GM18508 (cell line): ENCODE data around the gene PRSS53.
"Not testable (repeated sequence)": the region's sequence is repeated elsewhere in the genome, so short reads cannot be mapped to it uniquely, and the experiment has no call there.

Experiments
- ATAC-seq: cut with Tn5 transposase; IDR thresholded peaks from one replicate; pipeline ENCODE4 v1.9.1; 2021; ENCODE audit warnings: moderate number of reproducible peaks; ENCODE audit not compliant: insufficient read depth, unreplicated experiment

Gene PRSS53

DNA sequence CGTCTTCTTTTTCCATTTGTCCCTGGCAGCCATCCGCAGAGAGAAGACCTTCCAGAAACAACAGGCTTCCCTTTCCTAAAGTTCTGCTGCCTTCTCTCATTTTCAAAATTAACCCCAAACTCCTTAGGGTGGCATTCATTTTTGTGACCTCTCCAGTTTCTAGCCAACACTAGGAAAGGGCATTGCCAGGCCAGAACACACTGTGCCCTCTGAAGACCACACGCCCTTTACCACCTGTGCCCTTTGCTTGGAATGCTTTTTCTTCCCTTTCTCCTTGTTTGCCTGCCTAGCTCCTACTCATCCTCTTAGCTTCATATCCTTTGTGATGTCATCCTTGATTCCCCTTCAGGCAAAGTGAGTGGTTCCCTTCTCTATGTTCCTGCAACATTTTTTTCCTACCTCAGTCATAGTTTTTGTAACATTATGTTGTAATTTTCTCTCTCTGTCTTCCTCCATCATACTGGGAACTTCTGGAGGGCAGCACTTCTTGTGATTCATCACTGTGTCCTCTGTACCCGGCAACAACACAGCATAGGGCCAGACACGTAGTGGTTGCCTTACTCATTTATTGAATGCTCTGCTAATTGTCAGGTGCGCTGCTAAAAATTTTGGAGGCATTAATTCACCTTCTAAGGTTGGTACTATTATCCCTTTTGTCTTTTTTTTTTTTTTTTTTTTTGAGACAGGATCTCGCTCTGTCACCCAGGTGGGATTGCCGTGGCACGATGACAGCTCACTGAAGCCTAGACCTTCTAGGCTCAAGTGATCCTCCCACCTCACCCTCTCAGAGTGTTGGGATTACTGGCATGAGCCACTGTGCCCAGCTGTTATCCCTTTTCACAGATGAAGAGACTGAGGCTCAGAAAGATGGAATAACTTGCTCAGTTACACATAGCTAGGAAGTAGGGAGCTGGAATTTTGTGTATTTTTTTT is 29.7 kb upstream of the PRSS53 start:
- ATAC-seq: no peak

- ATAC-seq: peak; percentile 54
These were observed 28.9 kb upstream of the PRSS53 start, which contains the start of gene KAT8 for GRCh38 chr16:31117384-31118222. Gene KAT8 (plus strand): TSS chr16:31117664. CDS start chr16:31117682, 18 bp downstream.

DNA sequence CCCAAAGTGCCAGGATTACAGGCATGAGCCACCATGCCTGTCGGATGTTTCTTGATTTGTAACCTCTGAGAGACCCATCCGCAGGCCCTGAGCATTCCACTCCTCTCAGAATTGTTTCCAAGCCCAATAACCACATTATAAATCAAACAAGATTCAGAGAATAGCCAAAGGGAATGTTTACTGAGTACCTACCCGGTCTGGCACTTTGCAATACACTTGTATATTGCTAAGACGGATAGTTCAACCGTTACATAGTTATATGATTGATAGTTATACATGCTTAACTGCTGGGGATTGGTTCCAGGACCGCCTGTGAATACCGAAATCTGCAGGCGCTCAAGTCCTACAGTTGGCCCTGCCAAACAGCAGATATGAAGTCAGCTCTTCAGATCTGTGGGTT is 25.7 kb upstream of the PRSS53 start:
- no peak for ATAC-seq

DNA sequence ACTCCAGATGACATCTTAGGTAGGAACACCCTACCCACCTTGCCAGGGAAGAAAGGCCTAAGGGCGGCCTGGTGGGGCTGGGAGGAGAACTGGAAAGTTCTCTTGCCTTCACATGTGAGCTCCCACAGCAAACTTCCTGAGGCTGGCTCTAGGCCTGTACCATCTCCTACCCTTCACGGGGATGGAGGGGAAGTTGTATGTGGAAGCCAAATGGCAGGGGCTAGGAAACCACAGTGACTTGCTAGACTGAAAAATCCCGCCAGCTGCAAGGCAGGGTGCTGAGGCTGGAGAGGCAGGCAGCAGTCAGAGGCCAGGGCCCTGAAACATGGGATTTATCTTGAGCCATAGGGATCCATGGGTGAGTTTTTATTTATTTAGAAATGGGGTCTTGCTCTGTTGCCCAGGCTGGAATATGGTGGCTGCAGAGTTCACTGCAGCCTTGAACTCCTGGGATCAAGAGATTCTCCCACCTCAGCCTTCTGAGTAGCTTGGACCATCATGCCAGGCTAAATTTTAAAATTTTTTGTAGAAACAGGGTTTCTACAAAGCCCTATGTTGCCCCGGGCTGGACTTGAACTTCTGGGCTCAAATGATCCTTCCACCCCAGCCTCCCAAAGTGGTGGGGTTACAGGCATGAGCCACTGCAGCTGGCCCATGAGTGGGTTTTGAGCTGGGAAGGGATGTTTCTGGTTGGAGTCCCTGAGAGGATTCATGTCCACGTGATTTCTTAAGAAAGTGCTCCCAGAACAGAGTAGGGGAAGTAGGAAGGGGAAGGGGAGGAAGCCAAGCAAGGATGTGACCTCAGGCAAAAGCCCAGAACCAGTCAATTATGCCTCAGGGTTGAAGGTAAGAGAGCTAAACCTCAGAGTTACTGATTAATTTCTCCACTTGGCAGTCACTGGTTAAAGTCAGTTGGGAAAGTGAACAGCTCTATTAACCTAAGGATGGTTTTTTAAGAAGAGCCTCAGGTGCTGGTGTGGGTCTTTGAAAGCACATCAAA is 24.7 kb upstream of the PRSS53 start:
- ATAC-seq: no peak

GRCh38 chr16:31112711-31113110 is 24.0 kb upstream of the PRSS53 start:
- ATAC-seq: no peak

DNA sequence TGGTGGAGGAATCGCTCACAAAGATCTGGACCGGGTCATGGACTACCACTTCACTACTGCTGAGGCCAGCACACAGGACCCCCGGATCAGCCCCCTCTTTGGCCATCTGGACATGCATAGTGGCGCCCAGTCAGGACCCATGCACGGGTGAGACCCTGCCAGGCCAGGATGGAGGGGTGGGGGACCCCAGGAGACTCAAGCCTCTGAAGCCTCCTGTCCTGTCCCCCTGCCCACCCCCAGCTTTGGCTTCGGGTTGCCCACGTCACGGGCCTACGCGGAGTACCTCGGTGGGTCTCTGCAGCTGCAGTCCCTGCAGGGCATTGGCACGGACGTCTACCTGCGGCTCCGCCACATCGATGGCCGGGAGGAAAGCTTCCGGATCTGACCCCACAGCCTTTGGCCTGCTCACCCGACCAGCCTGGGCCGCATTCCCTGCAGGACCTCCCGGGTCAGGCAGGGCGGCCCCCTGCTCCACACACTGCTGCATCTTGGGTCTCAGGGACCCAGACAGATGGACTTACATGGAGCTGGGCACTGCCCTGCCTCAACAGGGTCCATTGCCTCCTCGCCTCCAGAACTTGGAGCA is 23.2 kb upstream of the PRSS53 start:
- ATAC-seq: no peak

DNA sequence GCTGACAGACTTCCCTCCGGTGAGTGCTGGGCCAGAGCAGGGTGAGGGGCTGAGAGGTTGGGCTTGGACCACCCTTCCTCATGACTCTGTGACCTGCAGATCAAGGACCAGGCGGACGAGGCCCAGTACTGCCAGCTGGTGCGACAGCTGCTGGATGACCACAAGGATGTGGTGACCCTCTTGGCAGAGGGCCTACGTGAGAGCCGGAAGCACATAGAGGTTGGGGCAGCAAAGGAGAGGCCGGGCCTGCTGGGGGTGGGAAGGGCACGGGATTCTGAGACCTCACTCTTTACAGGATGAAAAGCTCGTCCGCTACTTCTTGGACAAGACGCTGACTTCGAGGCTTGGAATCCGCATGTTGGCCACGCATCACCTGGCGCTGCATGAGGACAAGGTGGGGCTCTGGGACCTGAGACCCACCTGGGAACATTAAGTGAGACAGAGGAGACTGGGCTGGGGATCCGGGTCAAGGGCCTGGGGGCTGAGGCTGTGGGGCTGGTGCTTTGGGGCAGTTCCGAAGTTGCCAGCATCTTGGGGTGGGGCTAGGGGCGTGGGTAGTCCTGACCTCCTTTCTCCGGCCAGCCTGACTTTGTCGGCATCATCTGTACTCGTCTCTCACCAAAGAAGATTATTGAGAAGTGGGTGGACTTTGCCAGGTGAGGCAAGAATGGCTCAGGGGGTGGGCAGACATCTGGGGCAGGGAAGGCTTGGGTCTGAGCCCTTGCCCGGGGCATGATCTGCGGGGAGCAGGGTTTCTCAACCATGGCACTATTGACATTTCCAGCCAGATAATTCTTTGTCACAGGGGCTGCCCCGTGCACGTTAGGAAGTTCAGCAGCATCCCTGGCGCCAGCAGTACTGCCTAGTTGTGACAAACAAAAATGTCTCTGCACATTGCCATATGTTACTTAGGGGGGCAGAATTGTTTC is 21.6 kb upstream of the PRSS53 start:
- no peak for ATAC-seq

GRCh38 chr16:31109622-31110021 is 20.9 kb upstream of the PRSS53 start:
- ATAC-seq: no peak

DNA sequence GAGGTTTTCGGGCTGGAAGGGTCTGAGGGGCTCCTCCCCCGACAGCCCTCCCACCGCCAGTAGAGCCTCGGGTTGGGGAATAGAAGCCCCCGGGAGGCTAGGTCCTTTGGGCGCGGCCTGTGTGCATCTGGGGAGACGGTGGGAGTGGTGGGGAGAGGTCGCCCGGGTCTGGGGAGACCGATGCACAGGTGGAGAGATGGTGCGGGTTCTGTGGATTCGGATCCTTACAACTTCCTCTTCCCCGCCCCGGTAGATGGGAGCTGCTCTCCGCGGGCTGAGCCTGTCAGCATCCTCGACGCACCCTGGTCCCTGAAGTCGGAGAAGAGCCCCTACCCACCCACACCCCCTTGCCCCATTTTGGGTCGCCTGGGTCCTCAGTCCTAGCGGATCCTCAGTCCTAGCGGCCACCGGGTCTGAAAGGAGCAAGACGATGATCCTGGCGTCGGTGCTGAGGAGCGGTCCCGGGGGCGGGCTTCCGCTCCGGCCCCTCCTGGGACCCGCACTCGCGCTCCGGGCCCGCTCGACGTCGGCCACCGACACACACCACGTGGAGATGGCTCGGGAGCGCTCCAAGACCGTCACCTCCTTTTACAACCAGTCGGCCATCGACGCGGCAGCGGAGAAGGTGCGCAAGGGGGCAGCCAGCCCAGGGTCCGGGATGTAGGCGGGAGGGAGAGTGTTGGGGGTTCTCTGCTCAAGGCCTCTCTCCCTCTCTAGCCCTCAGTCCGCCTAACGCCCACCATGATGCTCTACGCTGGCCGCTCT is 20.2 kb upstream of the PRSS53 start:
- ATAC-seq: no peak

DNA sequence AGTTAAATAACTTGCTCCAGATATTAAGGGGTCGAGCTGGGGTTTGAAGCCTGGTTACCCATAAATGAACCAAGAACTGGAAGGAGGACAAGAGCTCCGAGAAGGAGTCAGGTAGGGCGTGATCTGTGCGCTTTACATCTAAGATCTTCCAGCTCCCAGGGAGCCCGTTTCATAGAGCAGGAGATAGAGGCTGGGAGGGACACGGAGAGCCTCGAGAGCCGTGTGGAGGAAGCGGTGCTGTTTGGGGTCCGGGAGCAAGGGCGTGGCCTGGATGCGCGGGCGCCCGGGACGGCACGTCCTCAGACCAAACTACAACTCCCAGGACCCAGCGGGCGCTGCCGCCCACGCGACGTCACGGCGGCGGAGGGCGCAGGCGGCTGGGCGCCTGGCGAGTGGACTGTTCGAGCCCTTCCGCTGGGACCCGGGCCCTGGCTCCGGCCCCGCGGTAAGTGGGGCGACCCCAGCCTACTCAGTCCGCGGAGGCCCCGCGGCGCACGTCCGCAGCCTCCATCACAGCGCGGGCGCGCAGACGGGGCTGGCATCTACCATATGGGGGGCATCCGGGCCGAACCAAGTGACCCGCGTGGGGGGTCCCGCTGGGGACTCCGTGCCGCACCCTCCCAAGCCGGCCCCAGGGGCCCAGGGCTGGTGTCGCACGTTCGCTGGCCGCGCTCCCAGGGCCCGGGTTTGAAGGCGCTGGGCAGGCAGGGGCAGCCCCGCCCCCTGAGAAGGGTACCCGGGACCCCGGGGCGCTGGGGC is 19.5 kb upstream of the PRSS53 start, which contains the start of gene BCKDK:
Gene BCKDK (plus strand): TSS at position 352 of the 759 bp plus-strand sequence. CDS start 838 bp downstream, outside the sequence.
- ATAC-seq: peak; percentile 48

- ATAC-seq: peak; percentile 56
These were observed 18.7 kb upstream of the PRSS53 start for GRCh38 chr16:31107465-31107867.

DNA sequence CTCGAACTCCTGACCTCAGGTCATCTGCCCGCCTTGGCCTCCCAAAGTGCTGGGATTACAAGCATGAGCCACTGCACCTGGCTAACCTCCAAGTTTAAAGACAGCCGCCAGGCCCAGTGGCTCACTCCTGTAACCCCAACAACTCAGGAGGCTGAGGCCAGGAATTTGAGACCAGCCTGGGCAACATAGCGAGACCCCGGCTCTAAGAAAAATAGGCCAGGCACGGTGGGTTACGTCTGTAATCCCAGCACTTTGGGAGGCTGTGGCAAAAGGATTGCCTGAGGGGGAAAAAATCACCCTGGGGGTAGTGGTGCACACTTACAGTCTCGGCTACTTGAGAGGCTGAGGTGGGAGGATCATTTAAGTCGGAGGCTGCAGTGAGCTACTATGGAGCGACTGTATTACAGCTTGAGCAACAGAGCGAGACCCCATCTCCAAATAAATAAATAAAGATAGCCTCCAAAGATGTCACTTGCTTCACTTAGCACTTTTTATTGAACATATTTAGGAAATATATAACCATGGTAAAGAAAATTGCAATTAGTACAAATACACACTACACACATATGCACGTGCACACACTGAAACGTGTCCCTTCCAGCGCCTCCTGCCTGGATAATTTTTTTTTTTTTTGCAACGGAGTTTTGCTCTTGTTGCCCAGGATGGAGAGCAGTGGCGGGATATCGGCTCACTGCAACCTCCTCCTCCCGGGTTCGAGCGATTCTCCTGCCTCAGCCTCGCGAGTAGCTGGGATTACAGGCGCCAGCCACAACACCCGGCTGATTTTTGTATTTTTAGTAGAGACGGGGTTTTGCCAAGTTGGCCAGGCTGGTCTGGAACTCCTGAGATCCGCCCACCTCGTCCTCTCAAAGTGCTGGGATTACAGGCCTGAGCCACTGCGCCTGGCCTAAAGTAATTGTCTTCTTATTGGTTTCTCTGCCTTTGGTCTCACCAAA is 18.0 kb upstream of the PRSS53 start:
- ATAC-seq: no peak

DNA sequence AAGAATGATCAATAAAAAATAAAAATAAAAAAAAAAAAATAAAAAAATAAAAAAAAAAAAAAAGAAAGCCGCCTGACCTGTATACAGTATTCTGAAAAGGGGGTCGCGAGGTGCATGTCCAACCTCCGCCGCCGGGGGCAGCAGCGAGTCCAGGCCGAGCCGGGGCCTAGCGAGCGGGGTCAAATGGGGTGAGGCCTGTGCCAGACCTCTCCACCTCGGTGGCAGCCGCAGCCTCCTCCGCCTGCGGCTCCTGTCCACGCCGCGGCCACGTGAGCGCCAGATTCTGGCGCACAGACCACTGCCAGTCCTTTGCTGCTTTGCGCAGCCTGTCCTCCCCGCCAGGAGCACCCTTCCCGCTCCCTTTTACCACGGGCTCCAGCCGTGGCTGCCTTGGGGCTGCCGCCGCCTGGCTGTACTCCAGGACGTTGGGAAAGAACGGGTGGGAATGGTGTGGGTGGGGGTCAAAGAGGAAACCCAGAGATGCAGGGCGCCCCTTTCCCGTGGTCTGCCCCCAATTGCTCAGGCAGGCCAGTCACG is 17.0 kb upstream of the PRSS53 start:
- no peak for ATAC-seq

DNA sequence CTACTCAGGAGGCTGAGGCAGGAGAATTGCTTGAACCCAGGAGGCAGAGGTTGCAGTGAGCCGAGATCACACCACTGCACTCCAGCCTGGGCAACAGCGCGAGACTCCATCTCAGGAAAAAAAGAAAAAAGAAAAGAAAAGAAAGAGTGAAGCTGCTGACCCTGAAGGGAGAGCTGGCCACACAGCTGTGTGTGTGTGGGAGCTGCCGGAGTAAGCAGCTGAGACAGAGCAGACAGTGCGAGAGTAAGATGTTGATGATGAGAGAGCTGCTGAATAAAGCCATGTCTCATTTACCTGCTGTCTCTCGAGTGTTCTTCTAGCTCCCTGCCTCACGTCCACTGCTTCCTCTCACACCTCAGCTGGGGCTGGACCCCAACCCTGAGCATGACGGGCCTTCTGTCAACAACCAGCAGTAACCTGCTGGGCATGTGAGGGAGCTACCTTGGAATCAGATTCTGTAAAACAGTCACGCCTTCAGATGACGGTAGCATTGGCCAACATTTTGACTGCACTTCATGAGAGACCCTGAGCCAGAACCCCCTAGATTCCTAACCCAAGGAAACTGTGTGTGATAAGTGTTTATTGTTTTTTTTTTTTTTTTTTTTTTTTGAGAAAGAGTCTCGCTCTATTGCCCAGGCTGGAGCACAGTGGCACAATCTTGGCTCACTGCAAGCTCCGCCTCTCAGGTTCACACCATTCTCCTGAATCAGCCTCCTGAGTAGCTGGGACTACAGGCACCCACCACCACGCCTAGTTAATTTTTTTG is 12.3 kb upstream of the PRSS53 start:
- ATAC-seq: not testable (repeated sequence)
